ENCODE measurements around the gene ZSCAN2. TPM values are rescaled to one million over a fixed set of nuclear protein-coding genes. Genes with fewer than 3 reads are reported as not detected.

The ZSCAN2 gene
- polyA plus RNA-seq, 4 donors = 23.0 to 33.6 (median 28.2) TPM

GRCh38 chr15:84659904-84660781 lies 59.3 kb downstream of the ZSCAN2 start:
- DNase-seq (ENCODE audit: low read depth in 4 of 4, low spot score in 3 of 4) = no peak

GRCh38 chr15:84661001-84661400 lies 60.2 kb downstream of the ZSCAN2 start:
- DNase-seq (ENCODE audit: low read depth in 4 of 4, low spot score in 3 of 4) = no peak

GRCh38 chr15:84666373-84666772 lies 65.6 kb downstream of the ZSCAN2 start:
- DNase-seq (ENCODE audit: low read depth in 4 of 4, low spot score in 3 of 4) = no peak

GRCh38 chr15:84668221-84668982 lies 67.6 kb downstream of the ZSCAN2 start:
- no peak for DNase-seq (ENCODE audit: low read depth in 4 of 4, low spot score in 3 of 4)

GRCh38 chr15:84669726-84670125 lies 68.9 kb downstream of the ZSCAN2 start:
- DNase-seq (ENCODE audit: low read depth in 4 of 4, low spot score in 3 of 4) = no peak

GRCh38 chr15:84671211-84671610 lies 70.4 kb downstream of the ZSCAN2 start:
- no peak for DNase-seq (ENCODE audit: low read depth in 4 of 4, low spot score in 3 of 4)

Other genes with a start within 250 kb of the ZSCAN2 start
- 10 to 100 TPM; 23.2 to 59.8 (median 41.1) TPM for gene WDR73, start 53.3 kb downstream of the ZSCAN2 start, polyA plus RNA-seq (ENCODE audit: insufficient read length in 4 of 4)
- 1 to 10 TPM; 4.8 to 7.0 (median 5.2) TPM for gene NMB, start 57.2 kb downstream of the ZSCAN2 start, polyA plus RNA-seq (ENCODE audit: insufficient read length in 4 of 4)
- 100 to 1,000 TPM; 249 to 329 (median 277) TPM for gene SEC11A, start 115.1 kb downstream of the ZSCAN2 start, polyA plus RNA-seq (ENCODE audit: insufficient read length in 4 of 4)
- 10 to 100 TPM; 27.2 to 33.4 (median 28.1) TPM for gene ZNF592, start 147.6 kb downstream of the ZSCAN2 start, polyA plus RNA-seq (ENCODE audit: insufficient read length in 4 of 4)
- gene ALPK3, start 216.3 kb downstream of the ZSCAN2 start, polyA plus RNA-seq (ENCODE audit: insufficient read length in 4 of 4) = 10 to 100 TPM; 13.6 to 19.0 (median 16.0) TPM